ENCODE data around the gene RBM15B. TPM values are rescaled to one million over a fixed set of nuclear protein-coding genes. Genes with fewer than 3 reads are reported as not detected.

RBM15B gene
- polyA plus RNA-seq, 1 experiment = 11.9 TPM

DNA sequence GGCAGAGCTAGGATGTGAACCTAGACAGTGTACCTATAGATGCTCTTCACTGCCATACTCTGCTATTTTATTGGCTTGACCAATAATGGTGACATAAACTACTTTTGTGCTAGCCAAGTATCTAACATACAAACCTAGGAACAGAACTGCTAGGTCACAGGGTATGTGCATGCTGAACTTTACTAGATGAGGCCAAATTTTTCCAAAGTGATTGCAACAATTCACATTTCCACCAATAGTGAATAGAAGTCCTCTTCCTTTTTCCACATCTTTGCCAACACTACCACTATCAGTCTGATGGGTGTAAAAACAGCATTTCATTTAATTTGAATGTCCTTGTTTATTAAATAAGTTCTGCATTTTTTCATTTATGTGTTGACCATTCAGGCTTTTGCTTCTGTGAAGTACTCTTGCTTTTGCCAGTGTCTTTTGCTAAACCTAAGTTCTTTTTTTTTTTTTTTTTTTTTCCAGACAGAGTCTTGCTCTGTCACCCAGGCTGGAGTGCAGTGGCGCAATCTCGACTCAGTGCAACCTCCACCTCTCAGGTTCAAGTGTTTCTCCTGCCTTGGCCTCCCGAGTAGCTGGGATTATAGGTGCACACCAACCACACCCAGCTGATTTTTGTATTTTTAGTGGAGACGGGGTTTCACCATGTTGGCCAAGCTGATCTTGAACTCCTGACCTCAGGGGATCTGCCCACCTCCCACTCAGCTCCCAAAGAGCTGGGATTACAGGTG lies 54.6 kb downstream of the RBM15B start:
- Histone ChIP-seq H3K36me3 (ENCODE audit: control insufficient read depth, insufficient read depth, low read length) (peaks cover 6% of the 10 kb centered on the region; the same call in 1 of the 2 replicates), H3K4me3 (ENCODE audit: low read depth, low read length) (no peak overlapping the region), H3K27me3 (ENCODE audit: control insufficient read depth, insufficient read depth, low read length) (no peaks in the 10 kb centered on the region)
- TF ChIP-seq CTCF (IDR thresholded peaks at IDR 0.05; ENCODE audit: insufficient read depth, low read depth, low read length) = no peak
- no peak for DNase-seq (ENCODE audit: low read depth)
- POLR2A ChIA-PET = no interaction called here
- CTCF ChIA-PET = interaction anchor here (1.8 kb wide), 1 partner anchor 11 kb away, joined by 10 read pairs; no protein-coding TSS in a partner anchor

Other genes with a start within 250 kb of the RBM15B start
- gene MANF, start 6.0 kb upstream of the RBM15B start, polyA plus RNA-seq (2011; rRNA removed) = 21.5 and 58.1 TPM in 2 replicates
- 6.6 and 8.8 TPM in 2 replicates for gene DCAF1, start 108.7 kb downstream of the RBM15B start, polyA plus RNA-seq (2011; rRNA removed)
- 5.2 and 5.9 TPM in 2 replicates for gene RAD54L2, start 147.4 kb downstream of the RBM15B start, polyA plus RNA-seq (2011; rRNA removed)

Data from BJ (cell line).